ENCODE data around the gene STAB2. TPM values are rescaled to one million over a fixed set of nuclear protein-coding genes. Genes with fewer than 3 reads are reported as not detected.

STAB2 gene
- total and polyA plus RNA-seq, 2 of the 8 experiments (the other 6 are each of a cell fraction or from before 2014, with no cell fraction given), result not detected

DNA sequence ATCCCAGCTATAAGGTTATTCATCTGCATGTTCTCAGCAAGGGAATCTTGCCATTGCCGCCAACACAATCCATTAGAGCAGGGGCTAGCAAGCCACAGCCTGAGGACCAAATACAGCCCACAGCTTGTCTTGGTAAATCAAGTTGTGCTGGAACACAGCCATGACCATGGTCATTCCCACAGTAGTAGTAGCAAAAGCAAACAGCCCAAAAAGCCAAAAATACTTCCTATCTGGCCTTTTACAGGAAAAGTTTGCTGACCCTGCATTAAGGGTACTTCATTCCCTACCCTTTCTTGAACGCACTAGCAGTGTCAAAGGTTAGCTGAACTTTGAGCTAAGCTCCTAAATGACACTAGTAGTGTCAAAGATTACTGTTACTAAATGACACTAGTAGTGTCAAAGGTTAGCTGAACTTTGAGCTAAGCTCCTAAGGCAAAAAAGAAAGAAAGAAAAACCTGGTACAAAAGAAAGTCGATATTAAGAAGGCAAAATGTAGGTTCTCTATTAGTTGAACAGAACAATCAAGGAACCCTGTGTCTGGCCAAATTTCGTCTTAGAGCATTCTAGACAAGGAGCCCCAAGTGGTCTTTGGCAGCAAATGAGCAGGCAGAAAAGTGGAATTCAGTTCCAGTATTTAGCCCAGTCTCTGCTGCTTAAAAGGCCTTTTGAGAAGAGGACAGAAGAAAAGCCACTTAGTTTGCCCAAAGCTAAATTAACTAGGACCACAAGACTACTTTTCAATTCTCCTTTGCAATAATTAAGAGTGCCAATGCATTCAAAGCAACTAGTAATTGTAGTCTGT, 186.2 kb downstream of the STAB2 start (continued):
- TF ChIP-seq, protein P1, sequence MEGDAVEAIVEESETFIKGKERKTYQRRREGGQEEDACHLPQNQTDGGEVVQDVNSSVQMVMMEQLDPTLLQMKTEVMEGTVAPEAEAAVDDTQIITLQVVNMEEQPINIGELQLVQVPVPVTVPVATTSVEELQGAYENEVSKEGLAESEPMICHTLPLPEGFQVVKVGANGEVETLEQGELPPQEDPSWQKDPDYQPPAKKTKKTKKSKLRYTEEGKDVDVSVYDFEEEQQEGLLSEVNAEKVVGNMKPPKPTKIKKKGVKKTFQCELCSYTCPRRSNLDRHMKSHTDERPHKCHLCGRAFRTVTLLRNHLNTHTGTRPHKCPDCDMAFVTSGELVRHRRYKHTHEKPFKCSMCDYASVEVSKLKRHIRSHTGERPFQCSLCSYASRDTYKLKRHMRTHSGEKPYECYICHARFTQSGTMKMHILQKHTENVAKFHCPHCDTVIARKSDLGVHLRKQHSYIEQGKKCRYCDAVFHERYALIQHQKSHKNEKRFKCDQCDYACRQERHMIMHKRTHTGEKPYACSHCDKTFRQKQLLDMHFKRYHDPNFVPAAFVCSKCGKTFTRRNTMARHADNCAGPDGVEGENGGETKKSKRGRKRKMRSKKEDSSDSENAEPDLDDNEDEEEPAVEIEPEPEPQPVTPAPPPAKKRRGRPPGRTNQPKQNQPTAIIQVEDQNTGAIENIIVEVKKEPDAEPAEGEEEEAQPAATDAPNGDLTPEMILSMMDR (IDR thresholded peaks at IDR 0.05; ENCODE audit: control extremely low read depth in 1 of 3, insufficient read depth in 1 of 3, low read depth in 1 of 3, low read length in 3 of 3), result no peak
- TF ChIP-seq SRF (IDR thresholded peaks at IDR 0.05; ENCODE audit: low read depth, low read length), result no peak
